Measurements from ENCODE around the gene CORO7.

CORO7 gene

DNA sequence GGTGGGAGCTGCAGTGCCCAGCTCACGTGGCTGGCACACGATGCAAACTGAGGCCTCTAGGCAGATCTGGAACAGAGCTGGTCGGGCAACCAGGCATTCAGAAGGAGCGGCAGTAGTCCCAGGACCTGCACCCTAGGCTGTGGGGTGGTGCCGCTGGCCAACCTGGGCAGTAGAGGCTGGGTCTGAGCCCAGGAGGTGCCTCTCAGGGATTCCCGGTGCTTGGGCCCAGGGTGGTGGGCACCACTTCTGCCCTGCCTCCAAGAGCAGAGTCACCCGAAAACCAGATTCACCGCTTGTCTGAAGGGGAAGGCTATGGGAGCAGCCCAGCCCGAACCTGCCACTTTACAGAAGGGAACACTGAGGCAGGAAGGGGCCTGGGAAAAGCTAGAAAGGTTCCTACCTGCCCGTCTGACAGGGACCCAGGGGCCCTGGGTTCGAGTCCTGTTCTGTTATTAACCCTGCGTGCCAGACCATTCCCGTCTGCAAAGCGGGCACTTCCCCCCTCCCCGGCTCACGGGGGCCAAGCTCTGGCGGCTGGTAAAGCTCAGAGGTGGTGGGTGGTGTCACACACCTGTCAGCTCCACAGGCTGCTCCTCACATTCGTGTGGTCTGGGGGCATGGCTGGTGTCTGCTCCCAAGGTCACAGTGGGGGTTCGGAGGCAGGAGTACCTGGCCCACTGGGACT is 83.6 kb downstream of the CORO7 start:
- TF ChIP-seq CTCF (IDR thresholded peaks at IDR 0.05; ENCODE audit: low read depth, low read length) (no peak), MYC (IDR thresholded peaks at IDR 0.05; ENCODE audit: low read depth, low read length) (no peak), POLR2A (IDR thresholded peaks at IDR 0.05; ENCODE audit: extremely low read depth, insufficient read length) (no peak)
- TF ChIP-seq, protein P1, sequence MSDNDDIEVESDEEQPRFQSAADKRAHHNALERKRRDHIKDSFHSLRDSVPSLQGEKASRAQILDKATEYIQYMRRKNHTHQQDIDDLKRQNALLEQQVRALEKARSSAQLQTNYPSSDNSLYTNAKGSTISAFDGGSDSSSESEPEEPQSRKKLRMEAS (IDR thresholded peaks at IDR 0.05; ENCODE audit: low read depth, low read length) = no peak
- no peak overlapping the region for H3K4me3 ChIP-seq (ENCODE audit: low read depth, low read length)
- no peak for DNase-seq (ENCODE audit: low read depth)

- no peak overlapping the region for H3K4me3 ChIP-seq (ENCODE audit: low read depth, low read length)
- TF ChIP-seq POLR2A (IDR thresholded peaks at IDR 0.05; ENCODE audit: extremely low read depth, insufficient read length) = no peak
- no peak for TF ChIP-seq MYC (IDR thresholded peaks at IDR 0.05; ENCODE audit: low read depth, low read length)
- TF ChIP-seq, protein P1 (IDR thresholded peaks at IDR 0.05; ENCODE audit: low read depth, low read length) = no peak
- TF ChIP-seq CTCF (IDR thresholded peaks at IDR 0.05; ENCODE audit: low read depth, low read length) = no peak
- no peak for DNase-seq (ENCODE audit: low read depth)
Observed at GRCh38 chr16:4332083-4332482, 84.3 kb downstream of the CORO7 start.

DNA sequence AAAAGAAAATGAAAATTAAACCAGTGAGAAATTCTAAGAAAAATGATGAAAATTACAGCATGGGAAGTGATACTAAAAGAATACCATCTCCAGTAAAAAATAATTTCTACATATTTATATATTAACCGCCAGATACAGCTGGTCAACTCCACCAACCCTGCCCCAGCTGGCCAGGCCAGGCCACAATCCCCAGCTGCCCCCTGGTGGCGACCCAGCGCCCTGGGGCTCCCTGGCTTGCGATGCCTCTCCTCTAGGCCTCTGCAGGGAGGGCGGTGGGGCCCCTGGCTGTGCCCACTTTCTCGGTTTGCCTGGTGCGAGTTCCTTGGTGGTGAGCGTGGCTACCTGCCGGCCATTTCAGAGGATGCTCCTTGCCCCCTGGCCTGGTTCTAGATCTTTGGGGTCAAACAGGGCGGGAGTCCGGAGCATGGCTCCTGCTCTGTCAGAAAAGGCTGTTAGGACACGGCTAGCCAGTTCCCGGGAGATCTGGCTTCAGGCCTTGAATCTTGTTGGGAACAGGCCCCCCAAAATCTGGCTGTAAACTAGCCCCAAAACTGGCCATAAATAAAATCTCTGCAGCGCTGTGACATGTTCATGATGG is 86.0 kb downstream of the CORO7 start:
- H3K4me3 ChIP-seq (ENCODE audit: low read depth, low read length) = no peak overlapping the region
- peak; percentile 71 for DNase-seq (ENCODE audit: low read depth)
- peak; percentile 95 for TF ChIP-seq CTCF (IDR thresholded peaks at IDR 0.05; ENCODE audit: low read depth, low read length)
- no peak for TF ChIP-seq POLR2A (IDR thresholded peaks at IDR 0.05; ENCODE audit: extremely low read depth, insufficient read length)
- TF ChIP-seq, protein P1 (IDR thresholded peaks at IDR 0.05; ENCODE audit: low read depth, low read length) = peak; percentile 32; the same call in 1 of the 2 replicates
- peak; percentile 51; the same call in 1 of the 2 replicates for TF ChIP-seq MYC (IDR thresholded peaks at IDR 0.05; ENCODE audit: low read depth, low read length)

GRCh38 chr16:4328782-4329775 is 87.3 kb downstream of the CORO7 start:
- no peak for TF ChIP-seq POLR2A (IDR thresholded peaks at IDR 0.05; ENCODE audit: extremely low read depth, insufficient read length)
- H3K4me3 ChIP-seq (ENCODE audit: low read depth, low read length) = no peak overlapping the region
- no peak for DNase-seq (ENCODE audit: low read depth)

- DNase-seq (ENCODE audit: low read depth) = peak; percentile 88
- TF ChIP-seq MYC (IDR thresholded peaks at IDR 0.05; ENCODE audit: low read depth, low read length) = 0 out of 2 replicates have a peak, but pooled peaks have one; percentile 20
- TF ChIP-seq, protein P1 (IDR thresholded peaks at IDR 0.05; ENCODE audit: low read depth, low read length) = peak; percentile 10; the same call in 1 of the 2 replicates
- peak; percentile 53 for TF ChIP-seq CTCF (IDR thresholded peaks at IDR 0.05; ENCODE audit: low read depth, low read length)
- peak; percentile 13 for TF ChIP-seq POLR2A (IDR thresholded peaks at IDR 0.05; ENCODE audit: extremely low read depth, insufficient read length)
- no peak overlapping the region for H3K4me3 ChIP-seq (ENCODE audit: low read depth, low read length)
Observed at GRCh38 chr16:4328046-4328781, 88.2 kb downstream of the CORO7 start.

Data from NB4 (cell line).